ENCODE results near the gene MCAT.

- TF ChIP-seq, protein P1, sequence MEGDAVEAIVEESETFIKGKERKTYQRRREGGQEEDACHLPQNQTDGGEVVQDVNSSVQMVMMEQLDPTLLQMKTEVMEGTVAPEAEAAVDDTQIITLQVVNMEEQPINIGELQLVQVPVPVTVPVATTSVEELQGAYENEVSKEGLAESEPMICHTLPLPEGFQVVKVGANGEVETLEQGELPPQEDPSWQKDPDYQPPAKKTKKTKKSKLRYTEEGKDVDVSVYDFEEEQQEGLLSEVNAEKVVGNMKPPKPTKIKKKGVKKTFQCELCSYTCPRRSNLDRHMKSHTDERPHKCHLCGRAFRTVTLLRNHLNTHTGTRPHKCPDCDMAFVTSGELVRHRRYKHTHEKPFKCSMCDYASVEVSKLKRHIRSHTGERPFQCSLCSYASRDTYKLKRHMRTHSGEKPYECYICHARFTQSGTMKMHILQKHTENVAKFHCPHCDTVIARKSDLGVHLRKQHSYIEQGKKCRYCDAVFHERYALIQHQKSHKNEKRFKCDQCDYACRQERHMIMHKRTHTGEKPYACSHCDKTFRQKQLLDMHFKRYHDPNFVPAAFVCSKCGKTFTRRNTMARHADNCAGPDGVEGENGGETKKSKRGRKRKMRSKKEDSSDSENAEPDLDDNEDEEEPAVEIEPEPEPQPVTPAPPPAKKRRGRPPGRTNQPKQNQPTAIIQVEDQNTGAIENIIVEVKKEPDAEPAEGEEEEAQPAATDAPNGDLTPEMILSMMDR (IDR thresholded peaks at IDR 0.05) = no peak
- no peak for TF ChIP-seq POLR2A (IDR thresholded peaks at IDR 0.05)
Observed at GRCh38 chr22:43127166-43127908, 15.9 kb downstream of the MCAT start.

All from tibial nerve (tissue), 3 donors.